NB4 (cell line): Measurements from ENCODE around the gene ZNF181.

Experiments
- CTCF ChIP-seq: IDR thresholded peaks from one replicate; pipeline ENCODE4 v1.5.1; 2012; ENCODE audit warnings: low read depth, low read length
- POLR2A ChIP-seq: IDR thresholded peaks from 2 replicates; pipeline ENCODE4 v1.6.1; 2011; ENCODE audit warnings: mild to moderate bottlenecking; ENCODE audit not compliant: insufficient read length; ENCODE audit errors: extremely low read depth
- TF ChIP-seq, protein P1 (sequence below): IDR thresholded peaks from 2 replicates; pipeline ENCODE4 v1.6.1; 2011; ENCODE audit warnings: low read depth, low read length

DNA sequence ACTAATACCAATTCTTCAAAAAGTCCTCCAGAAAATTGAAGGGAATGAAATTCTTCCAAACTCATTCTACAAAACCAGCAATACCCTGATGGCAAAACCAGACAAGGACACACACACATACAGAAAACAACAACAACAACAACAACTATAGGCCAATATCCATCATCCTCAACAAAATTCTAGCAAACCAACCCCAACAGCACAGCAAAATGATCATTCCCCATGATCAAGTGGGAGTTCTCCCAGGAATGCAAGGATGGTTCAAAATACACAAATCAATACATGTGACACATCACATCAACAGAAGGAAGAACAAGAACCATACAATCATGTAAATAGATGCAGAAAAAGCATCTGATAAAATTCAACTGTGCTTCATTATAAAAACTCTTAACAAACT lies 18.7 kb upstream of the ZNF181 start:
- no peak for TF ChIP-seq CTCF
- TF ChIP-seq POLR2A, result no peak
- TF ChIP-seq, protein P1, sequence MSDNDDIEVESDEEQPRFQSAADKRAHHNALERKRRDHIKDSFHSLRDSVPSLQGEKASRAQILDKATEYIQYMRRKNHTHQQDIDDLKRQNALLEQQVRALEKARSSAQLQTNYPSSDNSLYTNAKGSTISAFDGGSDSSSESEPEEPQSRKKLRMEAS, result no peak
